Epithelial cell of esophagus (primary cell): Measurements from ENCODE around the gene IFITM5.

Experiments used
- DNase-seq: peaks from one replicate; pipeline ENCODE4 v3.0.0; 2010; ENCODE audit warnings: low read depth
- H3K4me3 ChIP-seq: 2 replicates; pipeline ENCODE4 v1.5.1; 2011; ENCODE audit warnings: mild to moderate bottlenecking, low read length, control low read depth
- CTCF ChIP-seq: IDR thresholded peaks from 2 replicates; pipeline ENCODE4 v1.5.1; 2011; ENCODE audit warnings: low read depth, mild to moderate bottlenecking, low read length, control low read depth, inconsistent platforms; ENCODE audit not compliant: insufficient read depth; ENCODE audit errors: missing control alignments

The IFITM5 gene

GRCh38 chr11:279040-279965 is 20.0 kb downstream of the IFITM5 start:
- H3K4me3 ChIP-seq, result no peak overlapping the region
- no peak for TF ChIP-seq CTCF
- no peak for DNase-seq

- DNase-seq, result no peak
- TF ChIP-seq CTCF, result no peak
- no peak within 1 kb of the TSS for H3K4me3 ChIP-seq
Observed at GRCh38 chr11:278001-278951, 21.1 kb downstream of the IFITM5 start, which contains the start of gene NLRP6. TSS of gene NLRP6 (plus strand) at chr11:278407. CDS start at chr11:278570, 163 bp downstream.

- DNase-seq, result no peak
- H3K4me3 ChIP-seq, result no peak overlapping the region
- TF ChIP-seq CTCF, result no peak
Observed at GRCh38 chr11:276219-276618, 23.1 kb downstream of the IFITM5 start.

- TF ChIP-seq CTCF, result no peak
- DNase-seq, result no peak
- H3K4me3 ChIP-seq, result no peak overlapping the region
Observed at GRCh38 chr11:272931-273198, 26.5 kb downstream of the IFITM5 start.

GRCh38 chr11:272195-272930 is 27.0 kb downstream of the IFITM5 start:
- H3K4me3 ChIP-seq, result no peak overlapping the region
- no peak for TF ChIP-seq CTCF
- DNase-seq, result no peak

GRCh38 chr11:271319-271715 is 28.0 kb downstream of the IFITM5 start:
- no peak overlapping the region for H3K4me3 ChIP-seq
- TF ChIP-seq CTCF, result no peak
- DNase-seq, result no peak
